NT2/D1 (cell line): ENCODE measurements around the gene RHBDF1.
"Not testable (repeated sequence)": the region's sequence is repeated elsewhere in the genome, so short reads cannot be mapped to it uniquely, and the experiment has no call there.

ENCODE experiments used
- DNase-seq: peaks from one replicate; pipeline ENCODE4 v3.0.0-alpha.2; 2011; ENCODE audit warnings: low read depth, low spot score
- H3K27me3 ChIP-seq: 2 replicates; pipeline ENCODE4 v1.6.0; 2011; ENCODE audit warnings: mild to moderate bottlenecking; ENCODE audit not compliant: insufficient read length, insufficient read depth
- H3K36me3 ChIP-seq: 2 replicates; pipeline ENCODE4 v1.6.1; 2011; ENCODE audit warnings: mild to moderate bottlenecking, low read length, mixed read lengths; ENCODE audit not compliant: insufficient read depth, insufficient read length
- H3K4me1 ChIP-seq: 2 replicates; pipeline ENCODE4 v1.5.1; 2011; ENCODE audit not compliant: insufficient read depth, insufficient read length
- H3K4me3 ChIP-seq: 2 replicates; pipeline ENCODE4 v1.5.1; 2011; ENCODE audit warnings: low read depth; ENCODE audit not compliant: insufficient read length
- H3K9ac ChIP-seq: 2 replicates; pipeline ENCODE4 v1.6.0; 2011; ENCODE audit warnings: low read depth; ENCODE audit not compliant: insufficient read length
- H3K9me3 ChIP-seq: 2 replicates; pipeline ENCODE4 v1.5.1; 2011; ENCODE audit warnings: mild to moderate bottlenecking, low read length; ENCODE audit not compliant: insufficient read depth
- SUZ12 ChIP-seq: IDR thresholded peaks from 2 replicates; pipeline ENCODE4 v1.6.1; 2011; ENCODE audit not compliant: insufficient read length, insufficient read depth; ENCODE audit errors: extremely low read depth
- YY1 ChIP-seq: IDR thresholded peaks from 2 replicates; pipeline ENCODE4 v1.6.1; 2011; ENCODE audit not compliant: insufficient read length, insufficient read depth
- ZNF274 ChIP-seq: IDR thresholded peaks from 2 replicates; pipeline ENCODE4 v1.6.1; 2011; ENCODE audit warnings: mild to moderate bottlenecking, low read depth, low read length

RHBDF1 gene

DNA sequence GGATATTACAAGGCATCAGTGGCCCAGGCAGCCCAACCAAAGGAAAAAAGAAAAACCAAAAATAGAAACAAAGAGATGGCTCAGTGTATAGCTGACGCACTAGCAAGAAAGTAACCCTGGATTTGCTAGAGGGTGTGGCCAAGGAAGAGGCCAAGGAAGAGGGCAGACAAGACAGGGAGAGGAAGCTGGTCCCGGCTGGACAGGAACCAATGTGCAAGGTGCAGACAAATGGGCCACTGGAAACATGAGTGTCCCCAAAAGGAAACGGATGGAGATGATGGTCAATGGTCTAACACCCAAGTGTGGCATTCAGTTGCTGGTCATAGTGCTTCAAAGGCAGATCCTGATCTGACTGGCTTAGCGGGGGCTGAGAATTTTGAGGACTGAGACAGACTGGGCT, 29.7 kb downstream of the RHBDF1 start:
- Histone ChIP-seq H3K27me3 (no peaks in the 10 kb centered on the region), H3K4me1 (peaks cover 7% of the 10 kb centered on the region), H3K9ac (no peak overlapping the region), H3K4me3 (no peak overlapping the region), H3K36me3 (peaks cover 89% of the 10 kb centered on the region), H3K9me3 (peaks cover 19% of the 10 kb centered on the region)
- DNase-seq, result no peak
- no peak for TF ChIP-seq SUZ12
- TF ChIP-seq ZNF274, result no peak
- TF ChIP-seq YY1, result no peak

DNA sequence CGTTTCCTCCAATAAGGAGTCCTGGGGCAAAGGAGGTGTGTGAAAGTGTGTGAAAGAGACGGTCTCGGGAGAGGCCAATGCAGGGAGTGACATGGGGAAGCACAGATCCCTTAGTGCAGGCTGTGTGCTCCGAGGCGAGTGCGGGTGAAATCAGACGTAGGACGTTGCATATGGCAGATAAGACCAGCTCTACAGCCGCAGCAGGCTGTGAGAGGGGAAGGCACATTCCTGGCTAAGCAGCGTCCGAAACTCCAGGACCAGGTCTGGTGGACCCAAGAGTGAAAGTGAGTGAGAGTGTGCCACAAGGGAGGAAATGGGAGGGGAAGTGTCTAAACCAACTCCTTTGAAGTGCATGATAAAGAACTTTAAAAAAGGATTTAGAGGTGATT, 30.4 kb downstream of the RHBDF1 start:
- Histone ChIP-seq H3K4me1 (peaks cover 7% of the 10 kb centered on the region), H3K36me3 (peaks cover 89% of the 10 kb centered on the region), H3K9me3 (peaks cover 19% of the 10 kb centered on the region), H3K9ac (no peak overlapping the region), H3K4me3 (no peak overlapping the region), H3K27me3 (no peaks in the 10 kb centered on the region)
- no peak for DNase-seq
- TF ChIP-seq ZNF274 (no peak), YY1 (no peak), SUZ12 (no peak)

DNA sequence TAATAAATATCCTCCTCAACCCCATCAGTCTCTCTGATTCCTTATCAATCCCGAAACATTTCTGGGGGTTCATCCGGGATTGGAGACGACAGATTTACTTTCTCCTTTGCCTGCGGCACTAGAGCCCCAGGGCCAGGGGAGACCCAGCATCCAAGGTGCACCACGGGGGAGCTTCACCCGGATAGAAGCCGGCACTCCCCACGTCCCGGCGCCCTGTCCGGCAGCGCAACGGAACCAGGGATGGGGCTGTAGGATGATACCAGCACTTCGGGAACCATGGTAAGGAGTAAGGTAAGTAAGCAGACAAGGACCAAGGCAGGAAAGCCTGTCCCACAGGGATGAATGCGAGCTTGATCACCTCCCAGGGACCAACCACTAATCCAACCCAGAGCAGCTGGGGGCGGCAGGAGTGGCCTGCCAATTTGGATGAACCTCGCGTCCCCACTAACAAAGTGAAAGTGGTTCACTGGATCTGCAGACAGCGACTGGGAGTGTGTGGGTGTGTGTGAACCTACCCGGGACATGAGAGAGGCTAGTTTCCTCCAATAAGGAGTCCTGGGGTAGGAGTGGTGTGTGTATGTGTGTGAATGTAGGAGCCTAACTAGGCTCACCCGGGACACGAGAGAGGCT, 30.9 kb downstream of the RHBDF1 start:
- Histone ChIP-seq H3K9ac (no peak overlapping the region), H3K4me3 (no peak overlapping the region), H3K4me1 (peaks cover 7% of the 10 kb centered on the region), H3K36me3 (peaks cover 88% of the 10 kb centered on the region), H3K27me3 (no peaks in the 10 kb centered on the region), H3K9me3 (peaks cover 19% of the 10 kb centered on the region)
- DNase-seq, result no peak
- no peak for TF ChIP-seq ZNF274
- no peak for TF ChIP-seq SUZ12
- no peak for TF ChIP-seq YY1

DNA sequence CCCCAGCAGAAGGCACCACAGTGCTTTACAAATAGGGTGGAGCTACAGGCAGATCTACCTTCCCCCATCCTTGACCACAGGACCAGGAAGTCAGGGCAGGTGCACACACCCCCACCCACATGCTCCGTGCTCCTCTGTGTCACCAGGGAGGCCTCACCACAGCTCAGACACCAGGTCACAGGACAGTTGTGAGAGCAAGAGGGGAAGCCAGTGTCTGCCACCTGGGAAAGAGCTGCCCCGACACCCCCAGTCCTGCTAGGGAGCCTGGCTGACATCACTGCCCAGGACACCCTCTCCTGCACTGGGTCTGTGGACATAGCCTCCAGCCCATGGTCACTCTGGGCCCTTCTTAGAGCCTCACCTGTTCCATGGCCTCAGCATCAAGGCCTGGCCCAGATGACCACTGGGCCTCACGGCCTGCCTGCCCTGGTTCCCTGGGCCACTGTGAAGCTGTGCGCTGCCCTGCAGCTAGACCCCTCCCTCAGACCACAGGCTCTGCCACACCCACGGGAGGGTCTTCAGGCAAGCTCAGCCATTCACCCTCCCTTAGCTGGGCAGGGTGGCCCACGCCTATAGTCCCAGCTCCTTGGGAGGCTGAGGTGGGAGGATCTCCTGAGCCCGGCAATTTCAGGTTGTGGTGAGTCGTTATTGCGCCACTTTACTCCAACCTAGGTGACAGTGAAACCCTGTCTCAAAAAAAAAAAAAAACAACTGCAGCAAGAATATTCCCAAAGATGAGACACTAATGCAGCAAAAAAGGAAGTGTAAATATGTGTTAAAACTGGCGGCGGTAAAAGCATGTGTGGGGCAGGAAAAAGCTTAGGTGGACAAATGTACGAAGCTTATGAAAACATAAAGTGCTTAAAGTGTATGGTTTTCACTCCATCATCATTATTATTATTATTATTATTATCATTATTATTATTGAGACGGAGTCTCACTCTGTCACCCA, 33.2 kb downstream of the RHBDF1 start:
- Histone ChIP-seq H3K9ac (no peak overlapping the region), H3K4me1 (peaks cover 11% of the 10 kb centered on the region), H3K27me3 (no peaks in the 10 kb centered on the region), H3K36me3 (peaks cover 84% of the 10 kb centered on the region), H3K9me3 (peaks cover 19% of the 10 kb centered on the region), H3K4me3 (no peak overlapping the region)
- TF ChIP-seq SUZ12 (no peak), YY1 (no peak), ZNF274 (no peak)
- DNase-seq, result no peak

DNA sequence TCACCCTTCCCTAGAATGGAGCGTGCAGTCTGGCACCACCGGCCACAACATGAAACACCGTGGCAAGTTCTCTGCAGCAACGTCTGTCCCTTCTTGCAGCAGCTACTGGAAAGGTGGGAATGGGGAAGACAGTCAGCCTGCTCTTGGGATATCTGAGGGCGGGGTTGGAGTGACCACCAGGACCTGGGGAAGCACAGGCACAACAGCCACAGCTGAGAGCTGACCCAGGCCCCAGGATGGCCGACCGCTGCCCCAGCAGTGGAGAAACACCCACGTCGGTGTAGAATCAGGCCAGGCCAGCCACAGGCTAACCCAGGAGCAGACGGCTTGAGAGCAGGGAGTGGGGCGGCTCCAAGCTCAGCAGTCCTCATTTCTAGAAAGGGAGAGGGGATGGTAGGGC, 34.2 kb downstream of the RHBDF1 start:
- H3K4me1 ChIP-seq, result peaks cover 11% of the 10 kb centered on the region
- H3K36me3 ChIP-seq, result peaks cover 83% of the 10 kb centered on the region
- H3K9me3 ChIP-seq, result peaks cover 19% of the 10 kb centered on the region
- DNase-seq, H3K9ac ChIP-seq, H3K27me3 ChIP-seq, H3K4me3 ChIP-seq: not testable (repeated sequence)

DNA sequence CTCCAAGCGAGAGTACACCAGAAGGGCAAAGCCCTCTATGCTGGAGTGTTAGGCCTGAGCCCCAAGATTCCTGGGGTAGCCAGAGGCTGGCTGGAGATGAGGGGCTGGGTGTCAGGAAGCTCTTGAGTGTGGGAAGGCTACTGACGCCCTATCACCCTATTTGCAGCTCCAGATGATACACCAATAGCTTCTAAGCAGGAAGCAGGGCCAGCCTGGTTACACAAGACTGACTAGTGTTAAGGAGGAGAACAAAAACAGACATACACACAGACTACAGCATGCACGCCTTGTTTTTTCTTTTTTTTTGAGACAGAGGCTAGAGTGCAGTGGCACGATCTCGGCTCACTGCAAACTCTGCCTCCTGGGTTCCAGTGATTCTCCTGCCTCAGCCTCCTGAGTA, 34.9 kb downstream of the RHBDF1 start:
- peaks cover 76% of the 10 kb centered on the region for H3K36me3 ChIP-seq
- TF ChIP-seq SUZ12, result no peak
- no peak for TF ChIP-seq YY1
- TF ChIP-seq ZNF274, result no peak
- H3K4me1 ChIP-seq, result peaks cover 11% of the 10 kb centered on the region

DNA sequence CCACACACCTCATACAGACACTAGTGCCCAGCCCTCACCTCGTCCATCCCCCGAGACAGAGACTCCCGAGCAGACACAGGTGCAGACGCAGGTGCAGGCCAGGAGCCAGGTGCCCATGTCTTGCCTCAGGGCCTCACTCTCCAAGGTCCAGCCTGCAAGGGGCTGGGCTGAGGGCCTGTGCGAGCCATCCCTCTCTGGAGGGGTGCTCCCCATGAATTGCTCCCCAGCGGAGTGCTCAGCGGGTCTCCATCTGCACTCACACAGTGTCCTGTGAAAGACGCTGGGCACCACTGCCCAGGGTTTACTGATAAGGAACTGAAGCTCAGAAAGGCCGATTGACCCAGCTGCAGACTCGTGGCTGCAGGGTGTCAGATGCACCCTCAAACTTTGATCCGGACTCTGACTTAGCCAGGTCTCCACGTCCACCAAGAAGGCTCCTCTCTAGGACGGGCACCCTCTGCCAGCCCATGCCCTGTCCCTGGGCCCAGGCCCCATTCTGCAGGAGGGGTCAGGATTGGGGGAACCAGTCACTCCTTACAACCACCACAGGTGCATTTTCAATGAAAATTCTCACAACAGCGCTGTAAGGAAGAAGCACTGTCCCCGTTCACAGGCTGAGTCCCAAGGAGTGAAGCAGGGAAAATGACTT, 36.0 kb downstream of the RHBDF1 start:
- Histone ChIP-seq H3K9ac (no peak overlapping the region), H3K36me3 (peaks cover 66% of the 10 kb centered on the region), H3K4me1 (peaks cover 11% of the 10 kb centered on the region), H3K4me3 (no peak overlapping the region), H3K9me3 (peaks cover 1% of the 10 kb centered on the region; the same call in 1 of the 2 replicates), H3K27me3 (no peaks in the 10 kb centered on the region)
- no peak for TF ChIP-seq SUZ12
- TF ChIP-seq ZNF274, result no peak
- no peak for TF ChIP-seq YY1
- DNase-seq, result no peak

More for the DNA sequence above, 34.9 kb downstream of the RHBDF1 start:
- Histone ChIP-seq H3K9me3 (peaks cover 12% of the 10 kb centered on the region), H3K9ac (no peak overlapping the region), H3K4me3 (no peak overlapping the region), H3K27me3 (no peaks in the 10 kb centered on the region)
- DNase-seq, result no peak
